NCI-H1105 (cell line): ENCODE data around the gene SLCO3A1.

Source experiments
- DNase-seq: peaks from one replicate; lab custom pipeline; 2025; lab: John Stamatoyannopoulos, UW

The SLCO3A1 gene

GRCh38 chr15:91966194-91966552, 112.7 kb downstream of the SLCO3A1 start:
- no peak for DNase-seq

GRCh38 chr15:91967935-91968606, 114.6 kb downstream of the SLCO3A1 start:
- DNase-seq = no peak

- DNase-seq = no peak
Measured at GRCh38 chr15:91968610-91969009, 115.1 kb downstream of the SLCO3A1 start.

DNA sequence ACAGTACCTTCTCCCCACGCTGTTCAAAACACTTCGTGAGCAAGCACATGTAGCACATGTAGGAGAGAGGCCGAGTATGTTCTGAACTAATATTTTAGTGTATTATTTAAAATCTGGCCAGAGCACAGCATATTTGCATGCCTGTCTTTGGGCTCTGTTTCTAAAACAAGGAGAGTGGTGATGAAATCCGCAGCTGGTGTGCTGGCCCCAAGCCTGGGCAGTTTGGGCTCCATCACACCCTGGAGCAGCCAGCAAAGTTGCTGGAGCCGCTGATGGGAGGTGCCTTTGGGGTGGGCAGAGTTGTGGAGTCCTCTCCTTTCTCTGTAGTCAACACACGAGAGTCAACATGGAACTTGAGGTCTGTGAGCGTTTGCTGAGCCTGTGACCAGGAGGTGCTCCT, 116.6 kb downstream of the SLCO3A1 start:
- no peak for DNase-seq

GRCh38 chr15:91973481-91973880, 120.0 kb downstream of the SLCO3A1 start:
- DNase-seq = no peak

GRCh38 chr15:91974321-91974720, 120.8 kb downstream of the SLCO3A1 start:
- no peak for DNase-seq

DNA sequence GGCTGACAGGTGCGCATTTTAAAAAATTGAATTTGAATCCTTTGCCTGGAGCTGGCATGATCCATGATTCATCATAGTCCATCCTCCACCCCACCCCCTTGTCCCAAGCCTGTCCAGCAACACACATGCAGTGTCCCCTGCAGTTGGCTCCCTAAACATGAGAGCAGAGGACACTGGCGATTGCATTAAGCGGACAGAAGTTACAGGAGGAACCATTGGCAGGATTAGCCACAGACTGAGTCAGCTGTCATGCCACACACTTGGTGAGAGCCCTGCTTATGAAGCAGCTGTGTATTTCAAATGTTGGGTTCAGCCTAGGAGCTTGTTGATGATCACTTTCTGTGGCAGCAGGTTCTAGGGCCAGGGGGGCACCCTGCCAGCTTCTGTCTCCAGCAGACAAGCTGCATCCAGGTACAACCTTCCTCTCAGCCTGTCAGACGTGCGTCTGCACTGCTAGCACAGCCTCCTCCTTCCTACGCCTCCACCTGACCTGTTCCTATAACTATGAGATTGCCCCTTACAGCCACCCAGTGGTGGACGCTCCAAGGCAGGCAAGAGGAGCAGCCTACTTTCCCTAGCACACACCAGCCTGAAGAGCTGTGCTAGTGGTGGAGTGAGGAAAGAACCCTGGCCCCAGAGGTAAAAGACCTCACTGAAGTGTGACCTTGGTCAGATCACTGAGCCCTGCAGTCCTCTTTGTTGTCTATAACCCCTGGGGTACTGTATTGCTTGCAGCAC, 121.9 kb downstream of the SLCO3A1 start:
- DNase-seq = no peak

- DNase-seq = no peak
Measured at GRCh38 chr15:91976966-91977365, 123.5 kb downstream of the SLCO3A1 start.

GRCh38 chr15:91980502-91981267, 127.2 kb downstream of the SLCO3A1 start:
- no peak for DNase-seq

DNA sequence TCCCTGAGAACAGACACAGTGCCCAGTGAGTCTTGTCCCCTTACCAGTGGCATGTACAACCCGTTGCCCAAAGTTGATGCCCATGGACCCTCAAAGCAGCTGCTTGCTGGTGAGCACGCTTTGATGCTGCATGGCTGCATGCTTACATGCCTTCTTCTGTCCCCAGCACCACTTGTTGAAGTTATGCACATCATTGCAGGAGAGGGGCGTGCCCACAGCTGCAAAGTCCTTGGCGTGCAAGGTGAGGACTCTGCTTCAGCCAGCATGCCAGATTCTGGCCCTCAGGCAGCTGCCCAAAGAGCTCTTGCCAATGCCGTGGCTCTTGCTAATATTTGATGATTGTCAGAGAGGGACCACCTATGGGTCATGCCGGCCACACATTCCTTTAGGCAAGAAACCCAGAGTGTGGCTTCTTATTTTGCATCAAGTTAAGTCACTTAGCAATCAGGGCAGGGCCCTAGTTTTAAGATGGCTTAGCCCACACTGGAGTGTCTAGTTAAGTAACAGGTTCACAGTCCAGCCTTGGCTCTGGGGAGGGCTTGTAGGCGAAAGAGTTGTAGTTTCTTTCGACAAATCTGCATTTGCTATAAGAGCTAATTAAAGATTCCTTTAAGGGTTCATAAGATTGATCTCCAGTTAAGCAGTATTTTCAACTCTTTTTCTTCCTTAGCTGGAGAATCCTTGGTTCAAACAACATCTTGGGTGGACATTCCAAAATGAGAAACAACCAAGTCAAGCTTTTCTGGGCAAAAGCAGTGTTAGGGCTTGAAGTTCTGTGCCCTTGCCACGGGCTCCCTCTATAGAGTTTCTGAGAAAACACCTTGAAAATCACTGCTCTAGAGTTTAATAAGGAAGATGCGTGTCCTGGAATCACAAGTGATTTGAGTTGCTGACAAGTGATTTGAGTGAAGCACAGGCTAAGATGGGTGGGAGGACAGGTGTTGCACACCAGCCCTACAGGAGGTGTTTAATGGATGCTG, 128.6 kb downstream of the SLCO3A1 start:
- no peak for DNase-seq

DNA sequence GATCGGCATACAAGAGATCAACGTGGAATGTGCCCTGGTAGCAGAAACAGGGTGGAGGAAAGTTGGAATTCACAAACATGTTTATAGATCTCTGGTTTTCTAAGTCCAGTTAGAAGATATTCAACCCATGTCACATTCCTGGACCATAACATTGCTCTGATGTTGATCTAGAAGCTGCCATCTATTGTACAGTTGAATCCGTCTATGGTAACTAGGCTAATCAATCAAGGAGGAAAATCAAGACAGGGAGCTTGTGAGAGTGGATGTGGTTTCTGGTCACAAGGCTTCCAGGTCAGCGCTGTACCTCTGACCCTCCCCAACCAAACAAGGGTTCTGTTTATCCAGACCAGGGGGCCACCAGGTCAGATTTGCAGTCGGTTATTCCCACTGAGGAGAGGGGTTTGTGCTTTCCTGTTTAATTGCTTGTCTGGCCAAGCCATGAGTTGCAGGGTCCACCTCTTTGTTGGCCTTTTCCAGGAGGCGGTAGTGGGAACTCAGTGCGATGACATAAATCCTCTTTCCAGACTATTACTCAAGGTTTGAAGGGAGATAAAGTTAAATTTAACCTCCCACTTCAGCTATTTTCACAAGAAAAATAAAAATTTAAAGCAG, 130.3 kb downstream of the SLCO3A1 start:
- DNase-seq = no peak

- no peak for DNase-seq
Measured at GRCh38 chr15:91985297-91985696, 131.8 kb downstream of the SLCO3A1 start.

- DNase-seq = no peak
Measured at GRCh38 chr15:91988071-91988470, 134.6 kb downstream of the SLCO3A1 start.

DNA sequence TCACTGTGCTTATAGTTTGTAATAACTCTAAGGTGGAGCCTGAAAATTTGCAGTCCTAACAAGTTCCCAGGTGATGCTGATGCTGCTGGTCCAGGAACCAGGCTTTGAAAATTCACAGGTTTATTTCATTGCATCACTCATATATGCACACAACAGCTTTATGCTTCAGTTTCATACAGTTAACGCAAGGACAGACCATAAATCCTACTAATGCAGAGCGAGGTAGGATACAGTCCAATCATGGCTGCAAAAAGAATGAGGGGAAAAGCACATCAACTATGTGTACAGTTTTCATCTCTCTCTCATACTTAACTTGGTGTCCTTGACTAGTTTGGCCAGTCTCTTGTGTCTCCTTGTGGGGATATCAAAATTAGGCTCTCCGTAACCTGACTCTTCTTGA, 135.1 kb downstream of the SLCO3A1 start:
- DNase-seq = no peak

- DNase-seq = no peak
Measured at GRCh38 chr15:91989821-91990220, 136.3 kb downstream of the SLCO3A1 start.

GRCh38 chr15:91992945-91993344, 139.4 kb downstream of the SLCO3A1 start:
- DNase-seq = no peak

DNA sequence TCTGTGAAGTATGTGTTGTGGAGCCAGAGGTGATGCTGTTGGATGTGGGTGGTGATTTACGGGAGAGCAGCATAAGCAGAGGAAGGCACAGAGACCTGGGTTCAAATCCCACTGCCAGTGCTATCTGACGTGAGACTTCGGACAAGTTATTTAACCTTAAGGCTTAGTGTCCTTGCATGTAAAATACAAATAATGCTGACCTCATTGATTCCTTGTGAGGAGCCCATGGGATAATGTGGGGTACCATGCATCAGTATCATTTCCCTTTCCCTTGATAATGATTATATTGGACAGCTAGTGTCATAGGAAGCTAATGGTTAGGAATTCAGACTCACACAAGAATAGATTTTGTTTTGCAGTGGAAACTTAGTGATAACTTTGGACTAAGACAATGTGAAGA, 141.6 kb downstream of the SLCO3A1 start:
- no peak for DNase-seq

GRCh38 chr15:91997163-91997562, 143.7 kb downstream of the SLCO3A1 start:
- DNase-seq = no peak

- no peak for DNase-seq
Measured at GRCh38 chr15:92000709-92001108, 147.2 kb downstream of the SLCO3A1 start.

GRCh38 chr15:92001307-92001706, 147.8 kb downstream of the SLCO3A1 start:
- no peak for DNase-seq

DNA sequence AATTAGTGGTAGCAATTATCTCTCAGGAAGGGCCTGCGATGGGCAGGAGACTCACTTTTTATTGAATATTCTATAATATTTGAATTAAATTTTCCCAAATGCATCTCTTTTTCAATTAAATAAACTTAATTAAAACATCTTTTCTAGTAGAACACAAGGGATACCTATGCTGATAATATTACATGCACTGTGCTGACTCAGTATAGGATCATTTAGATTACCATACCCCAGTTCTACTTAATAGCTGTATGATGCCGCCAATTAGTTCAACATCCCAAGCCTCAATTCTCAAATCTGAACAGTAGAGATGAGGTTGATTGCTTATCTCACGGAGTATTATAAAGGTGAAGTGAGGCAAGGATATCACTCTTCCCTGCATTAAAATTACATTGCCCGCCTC, 149.2 kb downstream of the SLCO3A1 start:
- DNase-seq = no peak
